GM19438 (cell line): ENCODE results near the gene MYH6.
"Not testable (repeated sequence)": the region's sequence is repeated elsewhere in the genome, so short reads cannot be mapped to it uniquely, and the experiment has no call there.

Experiments used
- ATAC-seq: cut with Tn5 transposase; IDR thresholded peaks from one replicate; pipeline ENCODE4 v1.9.1; 2021; ENCODE audit warnings: low read depth; ENCODE audit not compliant: unreplicated experiment

MYH6 gene

GRCh38 chr14:23407516-23408306 is at the start of gene MYH6:
MYH6 (minus strand) TSS chr14:23408273; CDS start chr14:23407223, 1,050 bp downstream.
- ATAC-seq: no peak

DNA sequence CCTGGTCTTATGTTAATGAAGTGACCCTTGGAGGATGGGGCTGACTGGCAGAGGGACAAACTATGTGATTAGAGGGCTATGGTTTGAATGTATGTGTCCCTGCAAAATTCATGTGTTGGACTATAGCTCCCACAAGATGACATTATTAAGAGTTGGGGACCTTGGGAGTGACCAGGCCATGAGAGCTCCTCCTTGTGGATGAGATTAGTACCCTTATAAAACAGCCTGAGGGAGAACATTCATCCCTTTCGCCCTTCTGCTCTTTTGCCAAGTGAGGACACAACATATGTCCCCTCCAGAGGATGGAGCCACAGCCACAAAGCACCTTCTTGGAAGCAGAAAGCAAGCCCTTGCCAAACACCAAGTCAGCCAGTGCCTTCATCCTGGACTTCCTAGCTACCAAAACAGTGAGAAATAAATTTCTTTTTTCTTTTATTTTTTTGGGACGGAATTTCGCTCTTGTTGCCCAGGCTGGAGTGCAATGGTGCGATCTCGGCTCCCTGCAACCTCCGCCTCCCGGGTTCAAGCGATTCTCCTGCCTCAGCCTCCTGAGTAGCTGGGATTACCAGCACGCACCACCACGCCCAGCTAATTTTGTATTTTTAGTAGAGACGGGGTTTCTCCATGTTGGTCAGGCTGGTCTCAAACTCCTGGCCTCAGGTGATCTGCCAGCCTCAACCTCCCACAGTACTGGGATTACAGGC is 49.0 kb upstream of the MYH6 start:
- ATAC-seq: not testable (repeated sequence)

- ATAC-seq: no peak
Measured at GRCh38 chr14:23454445-23454856, 46.4 kb upstream of the MYH6 start.

DNA sequence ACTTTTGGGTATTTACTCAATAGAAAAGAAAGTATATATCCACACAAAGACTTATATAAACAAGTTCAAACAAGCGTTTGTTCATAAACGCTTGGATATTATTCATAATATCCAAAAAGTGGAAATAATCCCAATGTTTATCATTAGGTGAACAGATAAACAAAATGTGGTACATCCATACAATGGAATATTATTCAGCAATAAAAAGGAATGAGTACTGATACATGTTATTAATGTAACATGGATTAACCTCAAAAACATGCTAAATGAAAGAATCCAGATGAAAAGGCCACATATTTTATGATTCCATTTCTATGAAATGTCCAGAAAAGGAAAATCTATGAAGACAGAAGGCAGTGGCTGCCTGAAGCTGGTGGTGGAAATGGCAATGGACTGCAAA is 44.2 kb upstream of the MYH6 start:
- ATAC-seq: no peak

- no peak for ATAC-seq
Measured at GRCh38 chr14:23450379-23450778, 42.3 kb upstream of the MYH6 start.

DNA sequence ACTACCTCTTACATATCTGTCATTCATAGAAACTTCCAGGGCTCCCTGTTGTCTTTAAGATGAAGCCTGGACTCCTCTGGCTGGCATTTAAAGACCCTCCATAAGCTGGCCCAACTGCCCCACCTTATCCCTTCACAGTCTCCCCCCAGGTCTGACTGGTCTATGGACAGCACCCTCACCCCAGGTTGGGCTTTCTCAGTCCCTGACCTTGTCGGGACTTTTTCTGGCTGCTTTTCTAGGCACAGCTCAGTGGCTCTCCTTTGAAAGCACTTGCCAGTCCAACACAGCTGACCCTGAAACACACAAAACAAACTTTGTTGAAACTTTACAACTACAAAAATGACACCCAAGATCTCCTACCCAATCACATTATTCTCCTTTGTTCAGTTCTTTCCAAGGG is 41.2 kb upstream of the MYH6 start:
- no peak for ATAC-seq

DNA sequence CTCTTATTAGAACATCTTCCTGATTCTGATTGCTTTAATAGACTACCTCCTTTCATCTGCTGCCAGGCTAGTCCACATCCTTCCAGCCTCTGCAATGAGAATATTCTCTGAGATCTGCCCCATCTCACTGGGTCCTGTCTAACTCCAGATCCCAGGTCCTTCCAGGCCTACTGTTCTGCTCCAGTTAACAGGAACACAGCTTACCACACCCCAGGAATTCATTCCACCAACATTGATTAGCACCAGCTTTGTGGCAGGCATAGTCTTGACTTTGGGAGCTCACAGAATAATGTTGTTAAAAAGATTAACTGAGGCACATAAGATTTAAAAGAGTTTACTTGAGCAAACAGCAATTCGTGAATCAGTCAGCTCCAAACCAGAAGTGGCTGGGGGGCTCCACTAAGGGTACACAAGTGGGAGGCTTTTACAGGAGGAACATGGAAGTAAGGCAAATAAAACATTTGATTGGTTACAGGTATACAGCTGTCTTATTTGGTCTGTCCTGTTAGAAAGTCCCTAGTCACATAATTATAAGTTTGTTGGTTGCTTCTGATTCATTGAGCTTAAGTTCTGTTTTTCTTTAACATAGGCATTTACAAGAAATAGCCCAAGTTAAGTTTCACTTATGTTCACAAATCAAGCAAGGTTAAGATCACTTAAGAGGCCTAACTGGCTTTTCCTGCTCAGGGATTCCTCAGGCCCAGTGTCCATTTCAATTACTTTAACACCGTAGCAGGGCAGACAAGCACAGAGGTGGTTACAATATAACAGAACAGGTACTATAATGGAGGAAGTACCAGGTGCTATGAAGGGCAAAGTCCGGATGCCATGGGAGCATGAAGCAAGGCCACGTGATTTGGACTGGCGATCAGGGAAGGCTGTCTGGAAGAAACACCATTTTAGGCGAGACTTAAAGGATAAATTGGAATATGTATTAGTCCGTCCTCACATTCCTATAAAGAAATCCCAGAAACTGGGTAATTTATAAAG is 39.6 kb upstream of the MYH6 start:
- ATAC-seq: no peak

DNA sequence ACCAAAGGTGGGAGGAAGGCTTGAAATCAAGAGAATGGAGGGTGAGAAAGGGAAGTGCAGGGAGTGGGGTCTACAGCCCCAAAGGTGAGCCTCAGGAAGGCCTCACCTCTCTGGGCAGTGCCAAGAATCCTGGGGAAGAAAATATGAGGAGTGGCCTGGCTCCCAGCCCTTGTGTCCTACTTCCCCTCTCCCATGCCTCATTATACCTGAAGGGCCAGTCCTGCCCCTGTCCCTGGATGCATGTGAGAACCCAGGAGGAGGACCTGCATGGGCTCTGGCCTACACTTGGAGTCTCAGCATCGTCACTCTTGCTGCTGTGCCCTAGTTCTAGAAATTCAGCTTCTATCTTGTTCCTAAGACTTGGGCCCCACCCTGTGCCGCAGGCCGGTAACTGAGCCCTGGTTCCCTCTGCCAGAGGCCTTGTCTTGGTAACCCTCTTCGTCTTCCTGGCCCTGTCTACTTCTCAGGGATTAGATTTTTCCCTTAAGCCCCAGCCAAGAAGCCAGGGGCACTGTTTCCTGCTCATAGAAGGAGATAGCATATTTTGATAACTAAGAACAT is 38.3 kb upstream of the MYH6 start:
- no peak for ATAC-seq

GRCh38 chr14:23445773-23446172 is 37.7 kb upstream of the MYH6 start:
- ATAC-seq: no peak

DNA sequence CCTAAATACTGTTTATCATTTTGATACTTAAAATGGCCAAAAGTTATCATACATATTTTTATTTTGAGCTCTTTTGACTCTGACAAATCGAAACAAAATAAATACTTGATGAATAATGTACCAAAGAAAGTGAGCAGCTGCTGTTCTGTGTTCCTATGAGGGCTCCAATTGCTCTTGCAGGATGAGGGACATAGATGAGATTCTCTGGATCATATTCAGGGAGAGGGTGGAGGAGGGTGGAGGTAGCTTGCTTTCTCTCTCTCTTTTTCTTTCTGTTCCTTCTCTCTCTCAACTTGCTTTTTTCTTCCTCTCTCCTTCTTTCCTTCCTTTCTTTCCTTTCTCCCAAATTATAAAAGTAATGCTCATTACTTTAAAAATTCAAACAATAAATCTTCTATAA is 36.2 kb upstream of the MYH6 start:
- no peak for ATAC-seq

- ATAC-seq: no peak
Measured at GRCh38 chr14:23443881-23444280, 35.8 kb upstream of the MYH6 start.

DNA sequence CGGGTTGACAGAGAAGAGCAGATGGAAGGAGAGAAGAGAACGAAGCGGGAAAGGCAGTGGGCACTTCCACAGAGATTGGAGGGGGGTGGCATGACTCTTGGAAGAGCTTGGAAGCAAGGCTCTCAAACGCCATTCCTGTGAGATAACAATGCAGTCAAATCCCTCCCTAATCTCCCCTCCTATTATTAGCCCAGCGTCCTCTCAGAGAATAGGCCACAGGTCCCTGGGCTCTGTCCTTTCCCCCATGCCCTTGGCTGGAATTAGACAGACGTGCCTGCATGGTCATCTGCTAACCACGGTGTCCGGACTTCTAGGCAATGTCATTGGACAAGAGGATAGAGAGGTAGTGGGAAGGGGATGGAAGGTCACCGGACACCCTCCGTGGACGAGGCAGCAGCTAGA is 35.3 kb upstream of the MYH6 start:
- ATAC-seq: no peak

- no peak for ATAC-seq
Measured at GRCh38 chr14:23442721-23443356, 34.8 kb upstream of the MYH6 start.

- ATAC-seq: no peak
Measured at GRCh38 chr14:23441076-23441475, 33.0 kb upstream of the MYH6 start.

DNA sequence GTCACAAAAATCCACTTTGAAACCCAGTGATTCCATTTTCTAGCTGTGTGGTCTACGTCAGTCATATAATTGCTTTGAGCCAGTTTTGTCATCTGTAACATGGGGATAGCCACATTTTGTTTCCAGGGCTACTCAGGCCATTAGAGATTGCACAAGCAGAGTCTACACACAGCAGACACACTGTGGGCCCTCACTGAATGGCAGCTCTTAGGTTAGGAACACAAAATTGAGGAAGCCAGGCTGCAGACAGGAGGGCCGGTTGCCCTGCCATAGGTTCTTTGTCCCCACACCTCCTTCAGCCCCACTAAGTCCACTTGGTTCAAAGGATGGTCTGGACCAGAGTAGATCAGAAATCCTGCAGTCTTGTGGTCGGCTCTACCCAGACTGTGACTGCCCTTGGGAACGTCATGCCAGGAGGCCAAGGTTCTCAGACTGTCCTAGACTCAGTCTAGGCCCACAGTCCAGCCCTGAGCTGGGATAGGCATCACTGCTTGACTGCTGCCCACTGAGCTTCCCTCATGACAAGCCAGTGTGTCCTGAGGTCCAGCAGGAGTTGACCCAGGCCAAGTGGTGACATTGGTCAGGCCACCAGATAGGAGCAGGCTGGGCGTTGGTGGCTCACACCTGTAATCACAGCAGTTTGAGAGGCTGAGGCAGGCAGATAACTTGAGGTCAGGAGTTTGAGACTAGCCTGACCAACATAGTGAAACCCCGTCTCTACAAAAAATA is 31.2 kb upstream of the MYH6 start:
- no peak for ATAC-seq

DNA sequence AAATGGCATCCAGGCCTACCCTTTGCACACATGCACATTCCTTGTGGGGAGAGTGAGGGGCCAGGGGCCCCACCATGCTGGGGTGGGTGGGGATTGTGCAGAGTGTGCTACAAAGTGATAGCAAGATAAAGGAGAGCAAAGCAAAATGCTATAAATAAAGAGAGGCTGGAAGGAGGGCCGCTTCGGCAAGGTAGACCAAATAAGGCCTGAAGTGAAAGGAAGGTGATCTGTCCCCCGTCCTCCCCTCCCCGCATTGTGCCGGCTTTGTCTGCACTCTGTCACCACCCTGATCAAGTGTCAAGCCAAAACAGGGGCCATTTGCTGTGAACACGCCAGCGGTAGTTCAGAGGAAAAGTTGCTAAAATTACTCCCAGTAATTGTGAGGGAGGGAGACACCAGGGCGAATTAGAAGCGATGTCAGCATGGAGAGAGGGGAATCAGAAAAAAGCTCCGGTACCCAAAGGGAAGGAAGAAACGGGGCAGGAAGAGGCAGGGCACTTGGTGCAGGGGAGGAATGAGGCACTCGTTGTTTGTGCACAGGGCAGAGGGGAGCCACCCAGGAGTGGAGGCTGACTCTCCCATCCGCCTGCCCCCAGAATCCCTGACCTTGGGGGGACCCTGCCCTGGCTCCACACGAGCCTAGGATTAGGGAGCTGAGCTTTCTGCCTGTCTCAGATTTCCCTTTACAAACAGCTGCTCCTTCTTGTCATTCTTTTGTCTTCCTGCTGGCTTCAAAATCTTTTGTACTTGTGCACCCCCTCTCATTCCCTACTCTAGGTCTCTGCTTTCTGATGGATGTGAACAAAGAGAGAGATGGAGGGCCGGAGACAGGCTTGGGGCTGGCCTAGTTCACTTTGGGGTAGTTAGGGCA is 30.3 kb upstream of the MYH6 start:
- no peak for ATAC-seq

DNA sequence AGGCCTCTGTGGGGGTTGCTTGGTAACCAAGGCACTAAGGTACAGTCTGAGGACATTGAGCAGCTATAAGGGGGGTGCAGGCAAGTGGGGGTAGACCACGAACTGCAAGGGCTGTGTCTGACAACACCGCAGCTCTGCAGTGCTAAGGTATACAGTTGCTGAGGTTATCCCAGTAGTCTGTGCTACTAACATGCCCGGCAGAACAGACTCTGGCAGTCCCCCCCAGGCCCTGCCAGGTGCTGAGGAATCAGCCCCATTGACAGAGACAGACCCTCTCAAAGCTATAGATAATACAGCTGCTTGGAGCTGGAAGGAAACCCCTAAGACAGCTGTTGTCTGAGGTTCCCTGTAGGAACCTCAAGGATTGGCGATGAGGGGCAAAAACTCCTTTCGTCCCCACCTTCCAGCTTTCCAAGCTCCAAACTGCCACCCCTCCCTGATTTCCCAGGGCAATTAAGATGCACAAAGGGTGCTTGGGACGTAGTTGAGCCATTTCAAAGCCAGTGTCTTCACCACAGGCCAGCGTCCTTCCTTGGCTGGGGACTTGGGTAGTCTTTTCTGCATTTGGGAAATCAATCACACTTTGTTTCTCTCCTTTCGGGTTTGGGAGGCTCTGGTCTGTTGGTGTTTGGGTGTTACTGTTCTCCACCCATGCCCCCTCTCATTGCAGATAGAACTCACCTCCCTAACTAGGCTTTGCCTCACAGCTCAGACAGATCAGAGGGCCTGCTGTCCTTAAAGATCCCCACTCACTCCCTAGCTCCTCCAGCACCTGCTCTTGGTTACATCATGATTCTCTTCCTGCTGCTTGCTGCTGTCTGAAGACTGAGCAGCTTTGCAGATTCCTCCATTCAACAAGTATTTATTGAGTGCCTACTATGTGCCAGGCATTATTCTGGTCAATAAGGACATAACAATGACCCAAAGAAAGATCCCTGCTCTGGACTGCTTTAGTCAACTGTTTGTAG is 29.3 kb upstream of the MYH6 start:
- no peak for ATAC-seq
